HG03064 (cell line): ENCODE results near the gene TRPM2.

ENCODE experiments used
- ATAC-seq: cut with Tn5 transposase; IDR thresholded peaks from one replicate; pipeline ENCODE4 v1.9.1; 2021; ENCODE audit warnings: low read depth; ENCODE audit not compliant: unreplicated experiment

The TRPM2 gene

GRCh38 chr21:44438531-44439210 is 85.2 kb downstream of the TRPM2 start:
- ATAC-seq = no peak

DNA sequence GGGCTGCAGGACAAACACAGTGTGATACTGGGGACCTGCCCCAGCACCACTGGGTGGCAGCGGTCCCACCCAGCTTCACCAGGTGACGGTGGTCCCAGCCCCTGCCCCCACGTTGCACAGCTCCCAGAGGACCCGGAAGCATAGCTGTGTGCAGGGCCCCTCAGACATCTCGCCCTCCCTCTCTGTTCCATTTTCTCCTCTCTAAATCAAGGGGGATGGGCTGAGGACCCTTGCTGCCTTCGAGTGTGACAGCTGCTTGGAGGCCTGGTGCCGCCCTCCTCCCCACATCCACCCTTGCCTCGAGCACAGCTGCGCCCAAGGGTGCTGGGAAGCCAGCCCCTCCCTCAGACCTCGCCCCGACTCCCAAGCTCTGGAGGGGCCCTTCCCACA is 85.8 kb downstream of the TRPM2 start:
- no peak for ATAC-seq

GRCh38 chr21:44440241-44441040 is 87.0 kb downstream of the TRPM2 start:
- ATAC-seq = no peak

DNA sequence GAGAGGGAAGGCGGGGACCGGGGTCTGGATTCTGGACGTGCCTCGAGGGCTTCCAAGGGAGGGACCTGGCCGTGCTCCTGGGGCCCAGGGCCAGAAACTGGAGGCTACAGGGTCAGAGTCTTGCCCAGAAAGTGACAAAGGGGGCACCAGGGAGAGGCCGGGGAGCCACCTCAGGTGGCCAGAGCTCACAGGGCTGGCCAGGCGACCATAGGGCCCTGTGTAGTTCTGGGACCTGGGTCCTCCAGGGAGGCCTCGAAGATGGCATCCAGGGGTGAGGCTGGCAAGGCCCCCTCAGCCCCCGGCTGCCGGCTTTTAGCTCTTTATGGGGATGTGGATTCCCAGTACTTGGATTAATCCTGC is 87.6 kb downstream of the TRPM2 start:
- no peak for ATAC-seq

GRCh38 chr21:44441581-44442265 is 88.3 kb downstream of the TRPM2 start:
- no peak for ATAC-seq

GRCh38 chr21:44442266-44443125 is 89.1 kb downstream of the TRPM2 start:
- no peak for ATAC-seq

GRCh38 chr21:44443291-44443890 is 90.0 kb downstream of the TRPM2 start:
- ATAC-seq = no peak

DNA sequence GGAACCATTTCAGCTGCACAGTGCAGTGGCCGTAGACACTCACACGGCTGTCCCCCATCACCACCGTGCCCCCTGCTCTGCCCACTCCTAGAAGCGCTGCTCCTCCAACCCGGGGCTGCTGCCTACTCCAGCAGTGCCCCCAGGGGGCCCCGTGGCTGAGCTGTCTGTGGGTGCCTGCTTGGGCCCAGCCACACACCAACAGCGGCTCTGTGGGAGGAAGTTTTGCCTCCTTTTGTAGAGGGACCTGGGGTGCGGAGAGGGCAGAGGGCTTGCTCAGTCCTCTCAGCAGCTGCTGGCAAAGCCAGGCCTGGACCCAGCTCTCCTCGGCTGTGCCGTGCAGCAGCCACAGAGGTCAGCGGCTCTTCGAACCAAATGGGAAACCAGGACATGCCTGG is 90.5 kb downstream of the TRPM2 start:
- ATAC-seq = no peak

GRCh38 chr21:44444286-44444931 is 91.0 kb downstream of the TRPM2 start:
- ATAC-seq = no peak

- no peak for ATAC-seq
These were observed 91.9 kb downstream of the TRPM2 start for GRCh38 chr21:44445145-44445812.

DNA sequence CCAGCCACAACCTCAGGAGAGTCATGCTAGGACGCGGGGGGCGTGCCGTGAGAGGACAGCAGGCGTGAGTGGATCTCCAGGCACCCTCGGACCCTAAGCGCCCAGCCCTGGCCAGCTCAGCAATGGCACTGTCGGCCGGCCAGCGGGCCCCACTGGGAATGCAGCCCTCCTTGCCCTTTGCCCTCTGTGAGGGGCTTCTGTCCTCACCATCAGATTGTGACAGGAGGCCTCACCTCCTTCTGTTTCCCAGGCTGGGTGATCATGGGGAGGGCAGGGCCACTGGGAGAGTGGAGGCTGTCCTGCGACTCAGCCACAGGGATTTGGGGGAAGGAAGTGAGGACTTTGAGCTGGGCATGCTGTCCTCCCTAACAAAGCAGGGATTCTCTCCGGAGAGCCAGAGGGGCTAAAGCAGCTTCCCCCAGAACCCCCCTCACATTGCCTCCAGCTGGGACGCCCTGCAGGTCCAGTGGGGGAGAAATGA is 95.3 kb downstream of the TRPM2 start:
- no peak for ATAC-seq

DNA sequence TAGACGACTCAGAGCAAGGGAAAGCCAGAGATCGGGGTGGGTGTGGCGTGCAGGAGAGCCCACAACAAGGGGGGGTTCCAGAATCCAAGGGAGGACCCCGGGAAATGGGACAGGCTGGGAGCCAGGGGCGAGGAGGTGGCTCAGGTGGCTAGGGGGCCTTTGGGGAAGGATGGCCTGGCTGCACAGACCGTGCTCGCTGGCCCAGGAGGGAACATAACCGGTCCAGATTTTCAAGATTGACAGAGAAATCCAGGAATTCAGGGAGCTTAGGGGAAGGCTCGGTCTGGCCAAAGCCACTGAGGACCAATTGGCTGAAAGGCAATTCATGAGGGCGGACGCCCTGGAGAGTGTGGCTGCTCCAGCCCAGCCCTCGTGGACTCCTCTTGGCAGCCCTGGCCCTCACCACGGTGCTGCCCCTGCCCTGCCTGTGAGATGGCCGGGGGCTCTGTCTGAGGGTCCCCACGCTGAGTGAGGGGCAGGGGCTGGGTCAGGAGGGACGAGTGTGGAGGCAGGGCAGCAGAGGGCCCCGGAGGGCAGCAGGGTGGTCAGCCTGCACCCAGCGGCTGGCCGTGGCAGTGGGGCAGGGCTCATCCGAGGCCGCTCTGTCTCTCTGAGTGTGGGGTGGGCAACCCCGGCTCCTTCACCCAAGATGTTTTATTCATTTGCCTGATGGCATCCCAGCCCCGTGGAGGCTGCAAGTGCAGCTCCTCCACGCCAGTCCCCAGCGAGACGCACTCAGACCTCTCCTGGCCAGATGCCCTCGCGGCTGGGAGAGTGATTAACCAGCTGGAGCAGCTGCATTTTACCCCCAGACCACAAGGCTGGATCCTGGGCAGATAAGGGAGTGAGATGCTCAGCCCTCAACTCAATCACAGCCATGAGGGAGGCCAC is 96.3 kb downstream of the TRPM2 start:
- no peak for ATAC-seq

DNA sequence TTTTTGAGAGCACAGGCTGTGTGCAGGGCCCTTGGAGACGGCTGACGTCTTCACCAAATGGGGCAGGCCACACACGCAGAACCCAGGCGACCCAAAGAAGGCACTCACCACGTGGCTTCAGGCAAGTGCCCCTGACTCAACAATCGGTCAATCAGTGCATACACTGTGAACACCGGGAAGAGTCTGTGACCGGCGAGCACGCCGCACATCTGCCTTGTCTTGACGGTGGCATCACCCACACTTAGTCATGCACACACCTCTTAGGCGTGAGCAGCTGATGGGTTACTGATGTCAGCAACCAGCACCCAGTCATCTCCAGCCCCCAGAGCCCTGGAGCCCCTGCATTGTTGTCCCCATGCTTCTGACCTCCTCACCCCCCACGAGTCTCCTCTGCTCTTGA is 97.0 kb downstream of the TRPM2 start:
- no peak for ATAC-seq

- no peak for ATAC-seq
These were observed 97.6 kb downstream of the TRPM2 start for GRCh38 chr21:44450999-44451398.

DNA sequence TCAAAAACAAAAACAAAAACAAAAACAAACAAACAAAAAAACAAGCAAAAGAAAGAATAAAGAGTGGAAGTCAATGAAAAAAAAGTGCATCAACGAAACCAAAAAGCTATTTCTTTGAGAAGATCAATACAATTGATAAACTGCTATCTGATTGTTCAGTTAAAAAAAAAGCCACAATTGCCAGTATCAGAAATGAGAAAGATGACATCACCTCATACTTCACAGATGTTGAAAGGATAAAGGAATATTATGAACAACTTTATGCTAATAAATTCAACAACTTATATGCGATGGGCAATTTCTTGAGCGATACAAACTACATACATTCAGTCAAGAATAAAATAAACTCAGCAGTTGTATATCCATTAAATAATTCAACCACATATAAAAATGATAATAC is 99.7 kb downstream of the TRPM2 start:
- ATAC-seq = no peak

- no peak for ATAC-seq
These were observed 100.6 kb downstream of the TRPM2 start for GRCh38 chr21:44454058-44454457.

GRCh38 chr21:44454747-44455523 is 101.5 kb downstream of the TRPM2 start, which contains the start of gene LRRC3:
TSS of gene LRRC3 (plus strand) at chr21:44455510. CDS start at chr21:44456645, 1,135 bp downstream.
- ATAC-seq = no peak
